Activated gamma-delta T cell treated with anti-CD3 and anti-CD28 coated beads, Interleukin-2, amount 50 U/mL, for 16 hours (primary cell): ENCODE measurements around the gene OSTM1.

Experiments used
- DNase-seq: peaks from one replicate; pipeline ENCODE4 v3.0.0-alpha.2; 2020; ENCODE audit warnings: low read depth

OSTM1 gene

GRCh38 chr6:108100003-108100402 is 25.5 kb upstream of the OSTM1 start:
- DNase-seq: no peak

DNA sequence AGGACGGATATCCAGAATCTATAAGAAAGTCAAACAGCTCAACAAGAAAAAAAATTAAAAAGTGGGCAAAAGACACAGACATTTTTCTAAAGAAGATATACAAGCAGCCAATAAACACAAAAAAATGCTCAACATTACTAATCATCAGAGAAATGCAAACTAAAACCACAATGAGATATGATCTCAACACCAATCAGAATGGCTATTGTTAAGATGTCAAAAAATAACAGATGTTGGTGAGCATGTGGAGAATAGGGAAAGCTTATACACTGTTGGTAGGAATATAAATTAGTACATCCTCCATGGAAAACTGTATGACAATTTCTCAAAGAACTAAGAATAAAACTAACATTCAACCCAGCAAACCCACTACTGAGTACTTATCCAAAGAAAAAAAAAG is 23.3 kb upstream of the OSTM1 start:
- DNase-seq: no peak

DNA sequence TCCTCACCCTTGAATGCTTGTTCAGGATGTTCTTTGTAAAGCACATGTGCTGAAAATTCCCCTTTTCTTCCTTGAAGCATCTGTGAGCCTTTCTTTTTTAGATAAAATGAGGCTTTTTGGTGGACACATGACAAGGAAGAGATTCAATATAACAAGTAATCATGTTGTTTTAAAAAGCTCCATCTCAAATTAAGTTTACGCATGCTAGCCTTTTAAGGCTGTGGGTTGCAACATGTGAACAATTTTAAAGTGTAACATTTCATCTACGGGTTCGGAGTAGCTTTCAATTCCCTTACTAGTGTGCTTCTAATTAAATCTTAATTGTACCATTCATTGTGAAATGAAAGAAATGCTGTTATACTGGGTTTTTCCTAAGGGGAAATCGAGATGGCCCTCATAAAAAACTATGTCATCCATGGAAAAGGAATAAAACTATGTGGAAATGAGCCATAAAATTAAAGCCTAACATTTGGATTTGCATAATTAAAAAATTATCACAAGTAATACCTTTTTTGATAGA is 19.3 kb upstream of the OSTM1 start:
- DNase-seq: no peak

- no peak for DNase-seq
Measured at GRCh38 chr6:108091288-108091687, 16.7 kb upstream of the OSTM1 start.

- no peak for DNase-seq
Measured at GRCh38 chr6:108083349-108083748, 8.8 kb upstream of the OSTM1 start.

DNA sequence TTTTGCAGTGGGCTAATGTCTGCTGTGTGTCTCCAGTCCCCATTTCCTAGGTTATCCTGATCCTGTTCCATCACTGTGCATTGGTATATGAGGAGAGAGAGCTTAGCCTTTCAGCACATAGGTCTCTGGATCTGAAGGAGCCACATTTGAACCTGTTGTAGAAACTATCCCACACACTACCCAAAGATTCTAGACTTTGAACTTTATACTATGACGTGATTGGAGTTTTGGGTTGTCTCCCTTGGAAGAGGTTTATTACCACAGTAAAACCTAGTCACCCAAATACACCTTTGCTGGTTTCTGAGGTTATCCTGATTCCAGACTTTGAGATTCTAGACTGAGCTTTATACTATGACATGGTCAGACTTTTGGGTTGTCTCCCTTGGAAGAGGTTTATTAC is 8.0 kb upstream of the OSTM1 start:
- DNase-seq: no peak

- no peak for DNase-seq
Measured at GRCh38 chr6:108080010-108080780, 5.7 kb upstream of the OSTM1 start.

- no peak for DNase-seq
Measured at GRCh38 chr6:108078191-108078590, 3.6 kb upstream of the OSTM1 start.

DNA sequence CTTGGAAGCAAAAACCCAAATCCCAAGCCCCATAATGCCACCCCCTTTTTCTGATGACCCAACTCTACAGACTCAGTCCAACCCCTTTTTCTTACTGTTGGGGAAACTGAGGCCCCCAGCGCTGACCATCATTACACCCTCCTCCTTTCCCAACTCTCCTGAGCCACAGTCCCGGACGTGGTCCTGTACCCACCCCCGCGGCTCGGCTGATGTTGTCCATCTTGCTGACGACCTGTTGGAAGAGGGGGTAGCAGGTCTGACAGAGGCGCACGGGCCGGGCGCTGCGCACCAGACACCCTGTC is 533 bp downstream of the OSTM1 start:
- DNase-seq: no peak

DNA sequence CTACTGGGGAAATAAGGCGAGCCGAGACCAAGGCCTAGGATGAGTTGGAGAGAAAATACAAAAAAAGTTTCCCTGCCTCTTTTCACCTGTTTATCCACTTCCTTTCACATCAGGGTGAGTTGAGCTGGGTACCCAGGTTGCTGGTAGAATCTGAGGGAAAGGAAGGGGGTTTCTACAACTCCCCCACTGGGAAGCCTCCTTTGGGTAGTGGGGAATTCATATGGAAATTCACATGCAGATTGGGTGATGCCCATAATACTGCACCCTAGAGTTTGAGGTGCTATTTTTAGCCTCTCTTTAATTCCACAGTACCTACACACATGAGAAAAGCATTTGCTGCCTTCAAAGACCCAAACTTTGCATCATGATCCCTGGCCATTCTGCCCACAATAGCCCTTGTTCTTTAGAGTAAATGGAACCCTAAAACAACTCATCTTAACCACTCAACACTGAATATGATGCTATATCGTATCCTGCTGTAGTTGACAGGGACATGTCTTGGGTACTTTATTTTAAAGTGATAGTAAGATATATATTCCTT is 2.7 kb downstream of the OSTM1 start:
- DNase-seq: no peak

- DNase-seq: no peak
Measured at GRCh38 chr6:108068618-108069017, 5.9 kb downstream of the OSTM1 start.

DNA sequence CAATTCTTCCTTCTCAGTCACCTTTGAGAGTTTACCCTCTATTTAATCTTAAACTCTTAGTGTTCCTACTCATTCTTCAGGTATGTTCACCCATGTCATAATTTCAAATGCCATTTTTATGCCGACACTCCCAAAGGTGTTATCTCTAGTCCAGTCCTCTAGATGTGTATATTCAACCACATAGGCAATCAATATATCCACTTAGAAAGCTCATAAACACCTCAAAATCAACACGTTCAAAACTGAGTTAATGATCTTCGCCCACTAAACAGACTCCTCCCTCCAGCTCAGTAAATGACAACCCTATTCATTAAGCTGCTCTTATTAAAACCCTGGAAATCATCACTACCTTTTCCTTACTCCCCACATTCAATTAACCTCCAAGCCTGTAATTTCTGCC is 6.4 kb downstream of the OSTM1 start:
- no peak for DNase-seq

DNA sequence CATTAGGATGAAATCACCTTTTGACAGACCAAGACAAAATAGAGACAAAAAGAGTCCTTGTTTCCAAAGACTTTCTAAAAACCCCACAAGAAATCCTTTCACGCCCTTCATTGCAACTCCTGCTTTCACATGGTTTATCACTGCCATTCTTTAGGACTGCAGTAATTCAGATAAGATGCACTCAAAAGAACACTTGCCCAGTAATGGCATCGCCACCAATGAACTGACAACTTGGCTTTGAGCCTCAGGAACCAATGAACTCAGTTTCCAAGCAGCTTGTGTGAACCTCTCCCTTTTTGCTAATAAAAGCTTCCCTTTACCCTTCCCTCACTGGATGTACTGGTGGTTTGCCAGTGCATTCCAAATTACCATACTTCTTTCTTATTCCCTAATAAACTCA is 21.8 kb downstream of the OSTM1 start:
- DNase-seq: no peak

DNA sequence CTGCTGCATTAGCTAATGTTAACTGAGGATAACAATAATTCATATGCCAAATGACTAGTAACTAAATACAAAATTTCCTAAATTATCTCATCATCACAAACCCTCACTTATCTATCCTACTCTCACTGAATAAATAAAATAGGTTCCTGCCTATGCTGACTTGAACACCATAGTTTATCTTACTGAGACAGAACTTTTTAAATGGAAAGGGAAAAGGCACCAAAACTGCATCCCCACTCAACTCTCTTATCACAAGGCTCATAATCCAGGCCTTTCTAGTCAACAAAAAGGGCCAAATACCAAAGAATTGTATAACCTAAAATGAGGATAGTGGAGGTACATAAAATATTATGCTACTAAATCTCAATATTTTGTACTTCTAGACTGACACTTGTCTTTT is 23.1 kb downstream of the OSTM1 start:
- no peak for DNase-seq

GRCh38 chr6:108039681-108040080 is 34.9 kb downstream of the OSTM1 start:
- DNase-seq: no peak

DNA sequence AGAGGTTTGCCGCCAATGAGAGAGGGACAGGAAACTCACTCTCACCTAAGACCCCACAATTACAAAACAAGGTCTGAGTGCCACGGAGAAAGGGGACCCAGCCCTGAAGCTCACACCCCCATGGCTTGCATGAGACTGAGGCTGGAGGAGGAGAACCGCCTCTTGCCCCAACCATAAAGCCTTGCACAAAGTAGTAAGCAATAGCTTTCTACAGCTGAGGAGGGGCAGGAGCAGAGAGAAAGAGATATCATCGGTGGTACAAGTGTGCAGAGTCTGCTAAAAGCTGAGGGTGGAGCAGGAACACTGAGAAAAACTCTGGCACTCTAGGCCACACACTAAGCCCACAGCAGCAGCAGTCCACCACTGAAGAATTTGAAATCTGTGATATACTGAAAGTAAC is 37.7 kb downstream of the OSTM1 start:
- DNase-seq: no peak

DNA sequence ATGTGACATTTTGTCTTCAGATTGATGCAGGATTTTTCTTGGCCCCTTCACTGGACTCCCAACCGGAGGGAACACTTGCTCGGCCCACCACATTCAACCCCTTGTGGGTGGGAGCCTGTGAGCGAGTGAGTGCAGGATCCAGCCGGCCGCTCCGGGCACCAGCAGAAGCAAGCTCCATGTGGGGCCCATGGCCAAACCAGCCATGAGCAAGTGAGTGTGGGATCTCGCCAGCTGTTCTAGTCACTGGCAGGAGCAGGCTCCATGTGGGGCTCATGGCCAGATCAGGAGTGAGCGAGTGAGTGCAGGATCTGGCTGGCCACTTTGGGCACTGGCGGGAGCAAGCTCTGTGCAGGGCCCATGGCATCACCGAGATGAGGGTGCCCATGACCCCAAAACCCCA is 42.6 kb downstream of the OSTM1 start:
- no peak for DNase-seq

- DNase-seq: no peak
Measured at GRCh38 chr6:108030211-108030610, 44.3 kb downstream of the OSTM1 start.

- DNase-seq: no peak
Measured at GRCh38 chr6:108029226-108029921, 45.2 kb downstream of the OSTM1 start.

DNA sequence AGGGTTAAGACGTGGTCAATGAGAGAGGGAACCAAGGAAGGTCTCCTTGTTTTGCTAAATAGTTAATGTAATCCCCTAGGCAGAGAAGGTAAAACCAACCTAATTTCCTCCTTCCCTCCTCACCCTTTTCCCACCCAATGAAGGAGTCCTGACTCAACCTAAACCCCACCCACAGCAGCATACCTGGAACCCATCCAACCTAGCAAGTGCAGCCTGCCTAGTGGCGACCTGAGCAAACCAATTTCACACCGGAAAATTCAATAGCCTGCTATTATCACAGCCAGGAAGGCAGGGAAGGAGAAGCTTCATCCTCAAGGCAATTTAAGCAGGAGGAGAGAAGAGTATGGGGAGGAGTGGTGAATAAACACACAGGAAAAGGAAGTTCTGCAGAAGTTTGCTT is 46.9 kb downstream of the OSTM1 start:
- no peak for DNase-seq

GRCh38 chr6:108027056-108027455 is 47.5 kb downstream of the OSTM1 start:
- no peak for DNase-seq

DNA sequence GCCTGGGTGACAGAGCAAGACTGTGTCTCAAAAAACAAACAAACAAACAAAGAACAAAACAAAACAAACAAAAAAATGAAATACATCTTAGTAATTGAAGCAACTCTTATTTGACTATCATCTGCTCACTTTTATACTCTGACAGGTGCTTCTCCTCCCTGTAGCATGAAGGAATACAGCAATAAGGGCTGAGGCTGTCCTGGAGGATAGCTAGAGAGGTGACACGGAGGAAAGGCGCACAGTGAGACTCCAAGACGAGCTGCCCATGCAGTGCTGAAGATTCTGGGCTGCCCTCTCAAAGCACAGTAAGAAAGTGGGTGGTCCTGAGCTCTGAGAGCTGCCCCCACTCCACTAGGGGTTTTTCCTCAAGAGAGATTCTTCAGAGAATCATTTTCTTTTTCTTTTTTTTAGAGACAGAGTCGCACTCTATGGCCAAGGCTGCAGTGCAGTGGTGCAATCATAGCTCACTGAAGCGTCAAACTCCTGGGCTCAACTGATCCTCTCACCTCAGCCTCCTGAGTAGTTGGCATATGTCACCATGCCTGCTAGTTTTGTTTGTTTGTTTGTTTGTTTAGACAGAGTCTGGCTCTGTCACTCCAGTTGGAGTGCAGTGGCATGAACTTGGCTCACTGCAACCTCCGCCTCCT is 50.0 kb downstream of the OSTM1 start:
- no peak for DNase-seq
